Osteoblast (primary cell): ENCODE data around the gene CTNNAL1. TPM values are rescaled to one million over a fixed set of nuclear protein-coding genes. Genes with fewer than 3 reads are reported as not detected.
"Not testable (repeated sequence)": the region's sequence is repeated elsewhere in the genome, so short reads cannot be mapped to it uniquely, and the experiment has no call there.

Experiments used
- DNase-seq: peaks from one replicate; pipeline ENCODE4 v3.0.0; 2011; ENCODE audit warnings: low spot score, mixed read lengths; ENCODE audit not compliant: insufficient read length; ENCODE audit errors: missing footprints
- H2AFZ ChIP-seq: 2 replicates; pipeline ENCODE4 v1.6.0; 2011; ENCODE audit warnings: mild to moderate bottlenecking, low read length
- H3K27ac ChIP-seq: 2 replicates; pipeline ENCODE4 v1.5.1; 2011; ENCODE audit warnings: mild to moderate bottlenecking, low read depth, low read length, moderate library complexity
- H3K27me3 ChIP-seq: 2 replicates; pipeline ENCODE4 v1.6.0; 2012; ENCODE audit warnings: mild to moderate bottlenecking, control low read depth, inconsistent platforms, low read length, moderate library complexity; ENCODE audit not compliant: insufficient read depth
- H3K36me3 ChIP-seq: 2 replicates; pipeline ENCODE4 v1.5.1; 2011; ENCODE audit warnings: mild to moderate bottlenecking, low read length, control low read depth, moderate library complexity; ENCODE audit not compliant: insufficient read depth
- H3K4me1 ChIP-seq: 2 replicates; pipeline ENCODE4 v1.5.1; 2011; ENCODE audit warnings: mild to moderate bottlenecking, low read length, control low read depth, moderate library complexity; ENCODE audit not compliant: insufficient read depth
- H3K4me2 ChIP-seq: 2 replicates; pipeline ENCODE4 v1.6.0; 2011; ENCODE audit warnings: mild to moderate bottlenecking, low read length; ENCODE audit not compliant: insufficient read depth
- H3K4me3 ChIP-seq: fragments of 200-600 bp; sonication (generic); 3 replicates; pipeline ENCODE4 v1.5.1; 2012; ENCODE audit warnings: mild to moderate bottlenecking, low read length, inconsistent platforms; ENCODE audit not compliant: insufficient read depth
- H3K79me2 ChIP-seq: 2 replicates; pipeline ENCODE4 v1.6.0; 2012; ENCODE audit warnings: mild to moderate bottlenecking, low read length, control low read depth, inconsistent platforms; ENCODE audit not compliant: insufficient read depth
- H3K9me3 ChIP-seq: 2 replicates; pipeline ENCODE4 v1.5.1; 2011; ENCODE audit warnings: low read depth, low read length, control low read depth
- H4K20me1 ChIP-seq: 2 replicates; pipeline ENCODE4 v1.6.0; 2012; ENCODE audit warnings: mild to moderate bottlenecking, low read length, control low read depth; ENCODE audit not compliant: insufficient read depth
- total RNA-seq: library from RNA; depleted of rRNA; stranded (reverse); fragments of >200 nt; gene quantifications from 2 replicates; pipeline ENCODE4 v1.2.3, GENCODE V29; 2012
- TF ChIP-seq, protein P1 (sequence below): IDR thresholded peaks from 2 replicates; pipeline ENCODE4 v1.5.1; 2011; ENCODE audit warnings: mild to moderate bottlenecking, low read depth, low read length, moderate library complexity; ENCODE audit errors: extremely low read depth

The CTNNAL1 gene
- total RNA-seq, 1 donor = 118 TPM

DNA sequence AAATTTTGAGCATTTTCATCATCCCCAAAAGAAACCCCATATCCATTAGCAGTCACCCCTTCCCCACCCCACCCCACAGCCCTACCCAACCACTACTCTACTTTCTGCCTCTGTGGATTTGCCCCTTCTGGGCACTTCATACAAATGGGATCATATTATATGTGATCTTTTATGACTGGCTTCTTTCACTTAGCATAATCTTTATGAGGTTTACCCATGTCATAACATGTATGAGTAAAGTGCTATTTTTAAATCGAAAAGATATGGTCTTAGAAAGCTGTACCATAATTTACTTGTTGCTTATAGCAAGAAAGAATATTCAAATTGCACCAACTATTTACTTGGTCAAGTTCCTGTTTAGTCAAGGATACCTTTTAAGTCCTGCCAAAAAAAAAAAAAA is 92.1 kb downstream of the CTNNAL1 start:
- Histone ChIP-seq H2AFZ (no peak overlapping the region), H3K4me2 (no peak overlapping the region), H3K36me3 (peaks cover 71% of the 10 kb centered on the region), H3K27ac (no peak overlapping the region), H4K20me1 (no peaks in the 10 kb centered on the region), H3K4me1 (no peaks in the 10 kb centered on the region), H3K27me3 (no peaks in the 10 kb centered on the region), H3K4me3 (no peak overlapping the region), H3K79me2 (no peaks in the 10 kb centered on the region), H3K9me3 (no peaks in the 10 kb centered on the region)
- TF ChIP-seq, protein P1, sequence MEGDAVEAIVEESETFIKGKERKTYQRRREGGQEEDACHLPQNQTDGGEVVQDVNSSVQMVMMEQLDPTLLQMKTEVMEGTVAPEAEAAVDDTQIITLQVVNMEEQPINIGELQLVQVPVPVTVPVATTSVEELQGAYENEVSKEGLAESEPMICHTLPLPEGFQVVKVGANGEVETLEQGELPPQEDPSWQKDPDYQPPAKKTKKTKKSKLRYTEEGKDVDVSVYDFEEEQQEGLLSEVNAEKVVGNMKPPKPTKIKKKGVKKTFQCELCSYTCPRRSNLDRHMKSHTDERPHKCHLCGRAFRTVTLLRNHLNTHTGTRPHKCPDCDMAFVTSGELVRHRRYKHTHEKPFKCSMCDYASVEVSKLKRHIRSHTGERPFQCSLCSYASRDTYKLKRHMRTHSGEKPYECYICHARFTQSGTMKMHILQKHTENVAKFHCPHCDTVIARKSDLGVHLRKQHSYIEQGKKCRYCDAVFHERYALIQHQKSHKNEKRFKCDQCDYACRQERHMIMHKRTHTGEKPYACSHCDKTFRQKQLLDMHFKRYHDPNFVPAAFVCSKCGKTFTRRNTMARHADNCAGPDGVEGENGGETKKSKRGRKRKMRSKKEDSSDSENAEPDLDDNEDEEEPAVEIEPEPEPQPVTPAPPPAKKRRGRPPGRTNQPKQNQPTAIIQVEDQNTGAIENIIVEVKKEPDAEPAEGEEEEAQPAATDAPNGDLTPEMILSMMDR = no peak
- DNase-seq = no peak

DNA sequence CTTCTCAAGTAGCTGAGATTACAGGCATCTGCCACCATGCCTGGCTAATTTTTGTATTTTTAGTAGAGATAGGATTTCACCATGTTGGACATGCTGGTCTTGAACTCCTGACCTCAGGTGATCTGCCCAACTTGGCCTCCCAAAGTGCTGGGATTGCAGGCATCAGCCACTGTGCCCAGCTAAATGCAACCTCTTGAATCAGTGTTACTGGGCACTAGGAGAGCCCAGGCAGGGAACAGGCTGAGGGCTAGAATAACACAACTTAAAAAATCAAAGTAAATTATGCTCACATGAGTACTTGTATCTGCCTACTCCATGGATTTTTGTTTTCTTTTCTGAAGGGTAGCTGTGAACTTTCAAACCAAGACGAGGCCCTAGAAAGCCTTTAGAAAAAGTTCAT is 92.9 kb downstream of the CTNNAL1 start:
- not testable (repeated sequence) for H3K4me3 ChIP-seq, H3K4me2 ChIP-seq

DNA sequence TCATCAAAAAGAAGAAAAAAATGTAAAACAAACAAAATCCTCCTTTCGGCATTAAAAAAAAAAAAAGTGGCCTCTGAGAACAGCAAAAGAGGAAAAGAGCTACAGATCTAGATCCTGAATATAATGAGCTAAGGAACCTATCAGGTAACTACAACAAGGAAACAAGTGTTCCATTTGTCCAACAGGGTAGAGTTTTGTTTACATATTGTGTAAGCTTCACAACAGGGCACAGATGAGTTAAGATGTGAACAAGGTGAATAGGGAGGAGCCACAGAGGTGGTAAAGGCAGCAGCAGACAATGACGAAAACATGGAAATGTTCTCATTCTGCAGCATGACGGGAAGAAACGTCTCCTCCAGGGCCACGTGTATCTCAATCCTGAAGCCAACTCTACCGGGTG is 93.8 kb downstream of the CTNNAL1 start:
- Histone ChIP-seq H2AFZ (no peak overlapping the region), H3K9me3 (no peaks in the 10 kb centered on the region), H3K27me3 (no peaks in the 10 kb centered on the region), H3K4me1 (no peaks in the 10 kb centered on the region), H3K4me2 (no peak overlapping the region), H3K36me3 (peaks cover 60% of the 10 kb centered on the region), H4K20me1 (no peaks in the 10 kb centered on the region), H3K79me2 (no peaks in the 10 kb centered on the region), H3K27ac (no peak overlapping the region), H3K4me3 (no peak overlapping the region)
- peak; percentile 5 for DNase-seq
- TF ChIP-seq, protein P1 = no peak

More for the DNA sequence above, 92.9 kb downstream of the CTNNAL1 start:
- H2AFZ ChIP-seq, H3K79me2 ChIP-seq, DNase-seq, H3K9me3 ChIP-seq, H3K27ac ChIP-seq, H3K4me1 ChIP-seq, H3K27me3 ChIP-seq, H4K20me1 ChIP-seq: not testable (repeated sequence)
- peaks cover 68% of the 10 kb centered on the region for H3K36me3 ChIP-seq

DNA sequence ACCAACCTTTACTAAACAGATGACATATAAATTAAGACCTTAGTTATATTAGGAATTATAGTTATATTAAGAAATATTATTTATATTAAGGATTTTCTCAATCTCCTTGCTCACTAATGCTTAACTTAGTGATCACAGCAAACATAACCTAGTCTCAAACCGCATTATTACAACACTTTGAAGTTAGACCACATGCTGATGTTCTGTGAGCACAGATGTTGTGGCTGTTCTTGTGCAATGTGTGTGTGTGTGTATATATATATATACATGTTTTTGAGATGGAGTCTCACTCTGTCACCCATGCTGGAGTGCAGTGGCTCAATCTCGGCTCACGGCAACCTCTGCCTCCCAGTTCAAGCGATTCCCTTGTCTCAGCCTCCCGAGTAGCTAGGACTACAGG is 99.9 kb downstream of the CTNNAL1 start:
- H3K4me3 ChIP-seq = no peak overlapping the region
- peak; percentile 21 for DNase-seq
- H3K4me1 ChIP-seq = no peaks in the 10 kb centered on the region
- no peak overlapping the region for H2AFZ ChIP-seq
- H3K27me3 ChIP-seq = no peaks in the 10 kb centered on the region
- TF ChIP-seq, protein P1 = no peak
- no peaks in the 10 kb centered on the region for H3K79me2 ChIP-seq
- H3K27ac ChIP-seq = no peak overlapping the region
- H4K20me1 ChIP-seq = no peaks in the 10 kb centered on the region
- no peaks in the 10 kb centered on the region for H3K9me3 ChIP-seq
- no peak overlapping the region for H3K4me2 ChIP-seq
- H3K36me3 ChIP-seq = peaks cover 47% of the 10 kb centered on the region
